ENCODE results near the gene TMSB10.
A peak's percentile ranks its signal among the peaks of the same experiment; 100 is the strongest.
"Not testable (repeated sequence)": the region's sequence is repeated elsewhere in the genome, so short reads cannot be mapped to it uniquely, and the experiment has no call there.

TMSB10 gene

GRCh38 chr2:84904717-84905174 is 710 bp upstream of the TMSB10 start:
- DNase-seq: peak; percentile 65

GRCh38 chr2:84906108-84906899 is 848 bp downstream of the TMSB10 start:
- peak; percentile 76 for DNase-seq

- DNase-seq: peak; percentile 57
Observed at GRCh38 chr2:84906900-84907714, 1.7 kb downstream of the TMSB10 start.

DNA sequence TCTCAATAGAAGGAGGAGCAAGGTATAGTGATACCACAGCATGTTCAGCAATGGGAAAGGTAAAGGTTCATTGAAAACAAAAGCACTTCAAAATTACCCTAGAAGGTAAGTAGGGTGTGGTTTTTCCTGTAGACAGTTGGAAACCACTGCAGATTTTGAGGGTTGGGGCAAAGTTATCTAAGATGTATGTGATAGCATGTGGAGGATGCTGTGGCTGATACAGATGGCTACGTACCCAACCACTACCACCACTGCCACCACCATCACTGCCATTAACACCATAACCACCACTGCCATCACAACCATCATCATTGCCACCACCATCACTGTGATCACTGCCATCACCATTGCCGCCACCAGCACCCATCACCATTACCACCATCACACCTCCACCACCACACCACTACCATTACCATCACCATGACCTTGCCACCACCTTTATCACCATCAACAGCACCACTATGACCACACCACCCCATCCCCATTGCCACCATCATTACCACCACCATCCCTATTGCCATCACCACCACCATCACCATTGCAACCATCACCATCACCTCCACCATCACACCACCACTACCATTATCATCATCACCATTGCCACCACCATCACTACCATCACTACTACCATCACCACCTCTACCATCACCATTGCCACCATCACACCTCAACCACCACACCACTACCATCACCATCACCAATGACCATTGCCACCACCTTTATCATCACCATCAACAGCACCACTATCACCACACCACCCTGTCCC is 3.7 kb downstream of the TMSB10 start:
- DNase-seq: peak; percentile 52

GRCh38 chr2:84911135-84911678 is 5.8 kb downstream of the TMSB10 start:
- DNase-seq: peak; percentile 12

DNA sequence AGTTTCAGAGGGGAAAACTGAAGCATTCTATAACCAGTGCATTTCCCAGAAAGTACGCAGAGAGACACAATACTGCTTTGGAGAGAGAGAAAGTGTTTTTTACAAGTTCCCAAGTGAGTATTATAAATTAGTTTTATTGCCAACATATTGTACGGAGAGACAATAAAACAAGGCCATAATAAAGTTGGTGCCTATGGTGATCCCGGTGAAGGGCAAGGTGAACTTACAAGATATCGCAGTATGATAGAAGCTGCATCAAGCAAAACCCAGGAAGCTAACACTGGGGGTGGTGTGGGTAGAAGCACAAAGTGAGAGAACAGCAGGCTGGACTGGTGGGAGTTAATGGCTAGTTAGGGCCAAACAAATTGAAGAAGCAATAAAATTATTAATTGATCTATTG is 7.5 kb downstream of the TMSB10 start:
- DNase-seq: no peak

GRCh38 chr2:84914334-84914733 is 8.9 kb downstream of the TMSB10 start:
- no peak for DNase-seq

DNA sequence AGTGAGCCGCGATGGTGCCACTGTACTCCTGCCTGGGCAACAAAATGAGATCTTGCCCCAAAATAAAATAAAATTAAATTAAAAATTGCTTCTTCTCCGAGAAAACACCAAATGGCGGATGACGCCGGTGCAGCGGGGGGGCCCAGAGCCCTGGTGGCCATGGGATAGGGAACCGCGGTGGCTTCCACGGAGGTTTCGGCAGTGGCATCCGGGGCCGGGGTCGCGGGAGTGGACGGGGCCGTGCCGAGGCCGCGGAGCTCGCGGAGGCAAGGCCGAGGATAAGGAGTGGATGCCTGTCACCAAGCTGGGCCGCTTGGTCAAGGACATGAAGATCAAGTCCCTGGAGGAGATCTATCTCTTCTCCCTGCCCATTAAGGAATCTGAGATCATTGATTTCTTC is 10.2 kb downstream of the TMSB10 start:
- DNase-seq: not testable (repeated sequence)

DNA sequence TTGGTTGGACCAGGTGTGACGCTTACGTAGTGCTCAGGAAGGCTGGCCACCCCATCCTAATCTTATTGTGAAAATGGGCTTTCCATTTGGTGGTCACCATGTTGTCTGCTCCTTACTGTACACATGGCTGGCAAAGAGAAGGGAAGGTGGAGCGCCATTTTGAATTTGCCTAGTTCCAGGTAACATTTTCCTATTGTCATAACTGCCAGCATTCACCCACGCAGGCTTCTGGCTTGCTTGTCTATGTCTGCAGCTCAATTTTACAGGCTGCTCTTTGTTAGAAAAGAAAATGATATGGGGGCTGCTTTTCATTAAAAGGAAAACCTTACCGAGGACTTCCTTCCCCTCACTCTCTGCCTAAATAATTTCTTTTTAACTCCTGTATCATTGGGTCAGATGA is 12.4 kb downstream of the TMSB10 start:
- not testable (repeated sequence) for DNase-seq

- no peak for DNase-seq
Observed at GRCh38 chr2:84918430-84918829, 13.0 kb downstream of the TMSB10 start.

DNA sequence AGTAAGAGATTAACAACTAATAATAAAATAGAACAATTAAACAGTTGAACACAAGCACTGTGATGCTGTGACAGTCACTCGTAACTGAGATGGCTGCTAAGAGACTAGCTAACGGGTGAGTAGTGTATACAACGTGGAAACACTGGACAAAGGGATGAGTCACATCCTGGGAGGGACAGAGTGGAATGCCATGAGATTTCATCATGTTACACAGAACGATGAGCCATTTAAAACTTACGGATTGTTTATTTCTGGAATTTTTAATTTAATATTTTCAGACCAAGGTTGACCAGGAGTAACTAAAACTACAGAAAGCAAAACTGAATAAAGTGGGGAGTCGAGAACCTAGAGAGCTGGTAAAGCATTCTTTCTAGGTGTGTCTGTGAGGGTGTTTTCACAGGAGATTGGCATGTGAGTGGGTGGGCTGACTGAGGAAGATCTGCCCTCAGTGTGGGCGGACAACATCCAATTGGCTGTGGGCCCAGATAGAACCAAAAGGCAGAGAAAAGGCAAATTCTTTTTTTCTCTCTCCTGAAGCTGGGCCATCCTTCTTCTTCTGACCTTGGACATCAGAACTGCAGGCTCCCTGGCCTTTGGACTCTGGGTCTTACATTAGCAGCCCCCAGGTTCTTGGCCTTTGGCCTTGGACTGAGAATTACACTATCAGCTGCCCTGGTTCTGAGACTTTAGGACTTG is 14.6 kb downstream of the TMSB10 start:
- DNase-seq: peak; percentile 66

- peak; percentile 8 for DNase-seq
Observed at GRCh38 chr2:84923009-84923408, 17.6 kb downstream of the TMSB10 start.

DNA sequence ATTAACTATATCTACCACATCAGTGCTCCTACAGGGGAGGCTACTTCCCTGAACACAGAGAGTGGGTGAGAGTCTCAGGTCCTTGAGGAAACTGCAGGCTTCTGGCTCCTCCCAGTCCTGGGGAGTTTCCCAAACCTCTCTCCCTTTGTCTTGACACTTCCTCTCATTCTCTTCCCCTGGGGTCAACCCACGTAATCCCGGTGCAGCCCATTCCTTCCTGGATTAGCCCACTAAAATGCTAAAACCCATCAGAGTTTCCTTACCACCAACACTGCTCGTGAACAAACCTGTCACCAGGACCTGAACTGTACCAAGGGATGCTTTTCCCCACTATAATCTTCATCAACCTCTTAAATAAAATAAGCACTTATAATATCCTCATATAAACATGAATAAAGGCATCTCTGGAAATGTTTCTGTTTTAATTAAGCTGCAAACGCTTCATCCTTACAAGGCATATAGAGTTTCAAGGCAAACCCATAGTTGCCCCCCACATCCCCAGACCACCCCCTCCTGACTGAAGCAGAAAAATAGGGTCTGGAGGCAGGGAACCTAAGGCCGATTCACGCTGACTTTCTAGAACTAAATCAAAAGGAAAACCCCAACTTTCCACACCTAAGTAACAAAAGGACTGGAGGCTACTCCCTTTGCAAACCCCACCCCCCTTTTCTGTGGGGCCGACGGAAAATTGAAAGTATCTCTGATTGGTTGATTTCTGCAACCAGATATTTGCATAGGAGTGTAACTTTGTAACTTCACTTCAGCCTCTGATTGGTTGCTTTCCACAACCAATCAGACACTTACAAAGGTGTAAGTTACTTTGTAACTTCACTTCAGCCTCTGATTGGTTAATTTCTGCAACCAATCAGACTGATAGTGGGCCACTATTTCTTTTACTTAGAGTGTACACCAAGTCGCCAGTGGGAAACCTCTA is 19.0 kb downstream of the TMSB10 start:
- DNase-seq: peak; percentile 66

- DNase-seq: peak; percentile 42
Observed at GRCh38 chr2:84925336-84925723, 19.9 kb downstream of the TMSB10 start.

DNA sequence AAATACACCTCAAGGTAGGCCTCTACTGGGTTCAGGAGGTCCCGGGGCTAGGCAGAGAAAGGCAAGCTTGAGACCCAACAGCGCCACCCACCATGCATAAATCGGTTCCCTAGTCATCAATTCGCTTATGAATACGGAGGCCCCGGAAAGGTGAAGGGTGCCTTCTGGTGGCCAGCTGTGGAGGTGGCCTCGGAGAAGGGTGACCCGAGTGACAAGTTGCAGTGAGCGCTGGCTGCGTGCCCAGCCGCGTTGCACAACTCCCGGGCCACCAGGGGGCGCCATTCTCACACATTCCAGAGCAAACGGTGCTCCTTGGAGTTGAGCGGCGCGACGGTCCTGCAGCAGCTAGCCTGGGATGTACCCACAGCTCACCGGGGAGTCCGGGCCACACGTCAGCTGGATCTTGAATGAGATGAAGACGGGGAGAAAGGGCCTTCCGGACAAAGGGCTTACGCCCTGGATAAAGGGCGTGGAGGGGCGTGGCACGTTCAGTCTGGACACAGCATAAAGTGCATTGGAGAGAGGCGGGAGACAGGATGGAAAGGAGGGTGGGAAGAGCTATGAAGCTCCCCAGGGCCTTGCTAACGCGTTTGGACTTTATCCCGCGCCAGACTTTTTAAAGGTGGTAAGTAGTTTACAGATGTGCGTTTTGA is 20.4 kb downstream of the TMSB10 start:
- DNase-seq: peak; percentile 100

- no peak for DNase-seq
Observed at GRCh38 chr2:84927275-84927627, 21.8 kb downstream of the TMSB10 start.

GRCh38 chr2:84931384-84931821 is 25.9 kb downstream of the TMSB10 start:
- DNase-seq: no peak

GRCh38 chr2:84938194-84938879 is 32.9 kb downstream of the TMSB10 start:
- peak; percentile 68 for DNase-seq

GRCh38 chr2:84939426-84940087 is 34.1 kb downstream of the TMSB10 start:
- peak; percentile 81 for DNase-seq

Data from stimulated activated CD8-positive, alpha-beta memory T cell treated with anti-CD3 and anti-CD28 coated beads, Interleukin-4, amount 100 ng/mL, for 48 hours (primary cell).